Lung (tissue), 12 donors: Measurements from ENCODE around the gene SCN2B. TPM values are rescaled to one million over a fixed set of nuclear protein-coding genes. Genes with fewer than 3 reads are reported as not detected.

Source experiments
- ATAC-seq: fragments of 200-7000 bp; cut with Tn5 transposase; one replicate; pipeline ENCODE4 v1.9.1; 2020; ENCODE audit warnings: moderate number of reproducible peaks; ENCODE audit not compliant: insufficient read depth, low FRiP score
- DNase-seq, 3 donors: peaks; one replicate each; pipeline ENCODE4 v3.0.0-alpha.2; 2013 to 2017
- H3K27ac ChIP-seq, 2 donors: one replicate each; pipeline ENCODE4 v1.5.1; 2013; ENCODE audit warnings: mild to moderate bottlenecking in 2 of 2, moderate library complexity in 2 of 2, control low read depth in 1 of 2, inconsistent platforms in 1 of 2, low read depth in 1 of 2, low read length in 1 of 2
- H3K27me3 ChIP-seq, 3 donors: one replicate each; pipeline ENCODE4 v1.5.1; 2013; ENCODE audit warnings: low read length in 2 of 3; ENCODE audit not compliant: control insufficient read depth in 3 of 3, insufficient read depth in 3 of 3
- H3K36me3 ChIP-seq, 4 donors: one replicate each; pipeline ENCODE4 v1.5.1; 2013; ENCODE audit warnings: low read length in 4 of 4, mild to moderate bottlenecking in 1 of 4, moderate library complexity in 1 of 4; ENCODE audit not compliant: control insufficient read depth in 4 of 4, insufficient read depth in 4 of 4
- H3K4me1 ChIP-seq, 5 donors: one replicate each; pipeline ENCODE4 v1.5.1; 2013; ENCODE audit warnings: low read length in 5 of 5, mild to moderate bottlenecking in 2 of 5, moderate library complexity in 1 of 5; ENCODE audit not compliant: control insufficient read depth in 5 of 5, insufficient read depth in 5 of 5
- H3K4me3 ChIP-seq: one replicate; pipeline ENCODE4 v1.5.1; 2013; ENCODE audit warnings: mild to moderate bottlenecking, control low read depth, moderate library complexity
- H3K9ac ChIP-seq, 2 donors: one replicate each; pipeline ENCODE4 v1.5.1; 2013; ENCODE audit warnings: low read length in 2 of 2, control low read depth in 1 of 2; ENCODE audit not compliant: insufficient read depth in 1 of 2
- H3K9me3 ChIP-seq, 4 donors: one replicate each; pipeline ENCODE4 v1.5.1; 2013; ENCODE audit warnings: low read length in 3 of 4, mild to moderate bottlenecking in 1 of 4, moderate library complexity in 1 of 4; ENCODE audit not compliant: control insufficient read depth in 4 of 4, insufficient read depth in 3 of 4
- CTCF ChIP-seq: IDR thresholded peaks from 2 replicates; pipeline ENCODE4 v1.5.1; 2012; ENCODE audit warnings: mild to moderate bottlenecking; ENCODE audit errors: control extremely low read depth, extremely low read depth
- WGBS, 2 donors: extraction: QIAGEN DNeasy Blood & Tissue Kit; methylation state at CpG; one replicate each; pipeline ENCODE4 v1.1.7; 2013; 5-methylcytosine and 5-hydroxymethylcytosine counted together
- polyA plus RNA-seq, 2 donors: library from polyadenylated mRNA; stranded (reverse); fragments of 200-250 nt; gene quantifications; one replicate each; pipeline ENCODE4 v1.2.1, GENCODE V29; 2013
- total RNA-seq, 2 donors: library from RNA; depleted of rRNA in 1 of 2; stranded (reverse); fragments of >200 nt in 1 of 2; gene quantifications; one replicate each; pipeline ENCODE4 v1.2.1, GENCODE V29; 2014 to 2021
- donor health status: control.
- donor health status: control.
- donor health status: Bipolar disorder and iron deficiency.
- donor health status: healthy.
- donor health status: DM: yes; HTN: yes; CAD: no.

Gene SCN2B
- total and polyA plus RNA-seq, 4 donors: 0.03 to 1.6 (median 0.62) TPM

- Histone ChIP-seq H3K27me3 (peaks cover 0 to 8% (median 0%) of the 10 kb centered on the region in 3 donors), H3K4me3 (no peak overlapping the region)
- WGBS, 2 donors: 95 to 96% methylated on average over 6 of the region's 6 CpGs
Observed at GRCh38 chr11:118146554-118146953, 29.9 kb downstream of the SCN2B start.

GRCh38 chr11:118145285-118146227 lies 30.9 kb downstream of the SCN2B start:
- Histone ChIP-seq H3K9ac (no peak overlapping the region), H3K27ac (peak overlapping the region; percentile 13 to 51), H3K4me1 (peaks cover 0 to 7% (median 0%) of the 10 kb centered on the region in 5 donors), H3K27me3 (peaks cover 0 to 11% (median 0%) of the 10 kb centered on the region in 3 donors), H3K4me3 (peak overlapping the region; percentile 40), H3K36me3 (no peaks in the 10 kb centered on the region), H3K9me3 (no peaks in the 10 kb centered on the region)
- peak; percentile 85 for TF ChIP-seq CTCF
- DNase-seq (peak; percentile 84), ATAC-seq (peak; percentile 96)
- 1 to 3% methylated on average over 64 to 78 of the region's 78 CpGs for WGBS, 2 donors

More at GRCh38 chr11:118146554-118146953, 29.9 kb downstream of the SCN2B start:
- no peaks in the 10 kb centered on the region for H3K9me3 ChIP-seq
- H3K36me3 ChIP-seq: no peaks in the 10 kb centered on the region
- ATAC-seq (no peak), DNase-seq (no peak)
- no peak overlapping the region for H3K27ac ChIP-seq
- H3K4me1 ChIP-seq: peaks cover 0 to 8% (median 6%) of the 10 kb centered on the region in 5 donors
- TF ChIP-seq CTCF: no peak
- no peak overlapping the region for H3K9ac ChIP-seq

GRCh38 chr11:118144301-118145268 lies 31.9 kb downstream of the SCN2B start:
- DNase-seq (peak; percentile 10 to 51 (median 33)), ATAC-seq (no peak)
- no peak overlapping the region for H3K4me3 ChIP-seq
- peaks cover 0 to 10% (median 0%) of the 10 kb centered on the region in 3 donors for H3K27me3 ChIP-seq
- H3K36me3 ChIP-seq: no peaks in the 10 kb centered on the region
- H3K9ac ChIP-seq: no peak overlapping the region
- no peak overlapping the region for H3K27ac ChIP-seq
- TF ChIP-seq CTCF: no peak
- H3K4me1 ChIP-seq: peaks cover 0 to 7% (median 0%) of the 10 kb centered on the region in 5 donors
- H3K9me3 ChIP-seq: no peaks in the 10 kb centered on the region
- WGBS, 2 donors: 57 to 68% methylated on average over 20 of the region's 20 CpGs
